ENCODE data around the gene ITGAX.

DNA sequence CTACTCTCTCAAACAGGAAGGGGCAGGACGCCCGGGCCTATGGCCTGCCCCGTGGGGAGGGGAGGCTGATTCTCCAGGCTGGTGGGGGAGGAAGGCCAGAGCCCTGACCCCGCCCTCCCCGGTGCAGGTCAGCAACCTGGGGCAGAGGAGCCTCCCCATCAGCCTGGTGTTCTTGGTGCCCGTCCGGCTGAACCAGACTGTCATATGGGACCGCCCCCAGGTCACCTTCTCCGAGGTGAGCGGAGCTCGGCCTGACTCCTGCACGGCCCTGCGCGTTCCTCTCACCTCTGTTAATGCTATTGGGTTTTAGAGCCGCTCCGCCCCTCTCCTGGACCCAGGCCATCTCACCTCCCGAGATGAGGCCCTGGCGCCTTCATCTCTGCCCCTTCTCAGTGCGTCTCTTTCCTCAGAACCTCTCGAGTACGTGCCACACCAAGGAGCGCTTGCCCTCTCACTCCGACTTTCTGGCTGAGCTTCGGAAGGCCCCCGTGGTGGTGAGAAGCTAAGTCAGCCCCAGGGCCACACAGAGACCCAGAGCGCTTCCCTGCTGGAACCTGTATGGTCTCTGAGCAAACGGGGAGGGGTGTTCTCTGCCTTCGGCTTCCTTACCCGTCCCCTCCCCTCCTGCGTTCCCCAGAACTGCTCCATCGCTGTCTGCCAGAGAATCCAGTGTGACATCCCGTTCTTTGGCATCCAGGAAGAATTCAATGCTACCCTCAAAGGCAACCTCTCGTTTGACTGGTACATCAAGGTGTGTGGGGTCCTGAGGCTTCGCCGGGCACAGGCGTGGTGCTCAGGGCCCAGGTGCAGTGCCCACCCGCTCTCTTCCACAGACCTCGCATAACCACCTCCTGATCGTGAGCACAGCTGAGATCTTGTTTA lies 25.1 kb upstream of the ITGAX start:
- TF ChIP-seq, protein P1, sequence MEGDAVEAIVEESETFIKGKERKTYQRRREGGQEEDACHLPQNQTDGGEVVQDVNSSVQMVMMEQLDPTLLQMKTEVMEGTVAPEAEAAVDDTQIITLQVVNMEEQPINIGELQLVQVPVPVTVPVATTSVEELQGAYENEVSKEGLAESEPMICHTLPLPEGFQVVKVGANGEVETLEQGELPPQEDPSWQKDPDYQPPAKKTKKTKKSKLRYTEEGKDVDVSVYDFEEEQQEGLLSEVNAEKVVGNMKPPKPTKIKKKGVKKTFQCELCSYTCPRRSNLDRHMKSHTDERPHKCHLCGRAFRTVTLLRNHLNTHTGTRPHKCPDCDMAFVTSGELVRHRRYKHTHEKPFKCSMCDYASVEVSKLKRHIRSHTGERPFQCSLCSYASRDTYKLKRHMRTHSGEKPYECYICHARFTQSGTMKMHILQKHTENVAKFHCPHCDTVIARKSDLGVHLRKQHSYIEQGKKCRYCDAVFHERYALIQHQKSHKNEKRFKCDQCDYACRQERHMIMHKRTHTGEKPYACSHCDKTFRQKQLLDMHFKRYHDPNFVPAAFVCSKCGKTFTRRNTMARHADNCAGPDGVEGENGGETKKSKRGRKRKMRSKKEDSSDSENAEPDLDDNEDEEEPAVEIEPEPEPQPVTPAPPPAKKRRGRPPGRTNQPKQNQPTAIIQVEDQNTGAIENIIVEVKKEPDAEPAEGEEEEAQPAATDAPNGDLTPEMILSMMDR (IDR thresholded peaks at IDR 0.05; ENCODE audit: low read depth, low read length, missing input control): no peak
- TF ChIP-seq SP1 (IDR thresholded peaks at IDR 0.05): no peak
- TF ChIP-seq, protein P2, sequence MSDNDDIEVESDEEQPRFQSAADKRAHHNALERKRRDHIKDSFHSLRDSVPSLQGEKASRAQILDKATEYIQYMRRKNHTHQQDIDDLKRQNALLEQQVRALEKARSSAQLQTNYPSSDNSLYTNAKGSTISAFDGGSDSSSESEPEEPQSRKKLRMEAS (IDR thresholded peaks at IDR 0.05): no peak
- TF ChIP-seq, protein P3, sequence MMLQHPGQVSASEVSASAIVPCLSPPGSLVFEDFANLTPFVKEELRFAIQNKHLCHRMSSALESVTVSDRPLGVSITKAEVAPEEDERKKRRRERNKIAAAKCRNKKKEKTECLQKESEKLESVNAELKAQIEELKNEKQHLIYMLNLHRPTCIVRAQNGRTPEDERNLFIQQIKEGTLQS (IDR thresholded peaks at IDR 0.05): no peak
- TF ChIP-seq, protein P4, sequence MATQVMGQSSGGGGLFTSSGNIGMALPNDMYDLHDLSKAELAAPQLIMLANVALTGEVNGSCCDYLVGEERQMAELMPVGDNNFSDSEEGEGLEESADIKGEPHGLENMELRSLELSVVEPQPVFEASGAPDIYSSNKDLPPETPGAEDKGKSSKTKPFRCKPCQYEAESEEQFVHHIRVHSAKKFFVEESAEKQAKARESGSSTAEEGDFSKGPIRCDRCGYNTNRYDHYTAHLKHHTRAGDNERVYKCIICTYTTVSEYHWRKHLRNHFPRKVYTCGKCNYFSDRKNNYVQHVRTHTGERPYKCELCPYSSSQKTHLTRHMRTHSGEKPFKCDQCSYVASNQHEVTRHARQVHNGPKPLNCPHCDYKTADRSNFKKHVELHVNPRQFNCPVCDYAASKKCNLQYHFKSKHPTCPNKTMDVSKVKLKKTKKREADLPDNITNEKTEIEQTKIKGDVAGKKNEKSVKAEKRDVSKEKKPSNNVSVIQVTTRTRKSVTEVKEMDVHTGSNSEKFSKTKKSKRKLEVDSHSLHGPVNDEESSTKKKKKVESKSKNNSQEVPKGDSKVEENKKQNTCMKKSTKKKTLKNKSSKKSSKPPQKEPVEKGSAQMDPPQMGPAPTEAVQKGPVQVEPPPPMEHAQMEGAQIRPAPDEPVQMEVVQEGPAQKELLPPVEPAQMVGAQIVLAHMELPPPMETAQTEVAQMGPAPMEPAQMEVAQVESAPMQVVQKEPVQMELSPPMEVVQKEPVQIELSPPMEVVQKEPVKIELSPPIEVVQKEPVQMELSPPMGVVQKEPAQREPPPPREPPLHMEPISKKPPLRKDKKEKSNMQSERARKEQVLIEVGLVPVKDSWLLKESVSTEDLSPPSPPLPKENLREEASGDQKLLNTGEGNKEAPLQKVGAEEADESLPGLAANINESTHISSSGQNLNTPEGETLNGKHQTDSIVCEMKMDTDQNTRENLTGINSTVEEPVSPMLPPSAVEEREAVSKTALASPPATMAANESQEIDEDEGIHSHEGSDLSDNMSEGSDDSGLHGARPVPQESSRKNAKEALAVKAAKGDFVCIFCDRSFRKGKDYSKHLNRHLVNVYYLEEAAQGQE (IDR thresholded peaks at IDR 0.05): no peak
- TF ChIP-seq GABPA (IDR thresholded peaks at IDR 0.05 in 1 of 2, conservative IDR thresholded peaks at IDR 0.05 in 1 of 2): no peak
- TF ChIP-seq RAD21 (IDR thresholded peaks at IDR 0.05): no peak
- no peak for TF ChIP-seq HNF4G (IDR thresholded peaks at IDR 0.05)
- TF ChIP-seq FOXA1 (IDR thresholded peaks at IDR 0.05): no peak
- no peak for TF ChIP-seq YY1 (IDR thresholded peaks at IDR 0.05)
- TF ChIP-seq JUND (IDR thresholded peaks at IDR 0.05): no peak
- TF ChIP-seq TAF1 (conservative IDR thresholded peaks at IDR 0.05): no peak

Data from liver (tissue), 3 donors.